Smooth muscle cell (in vitro differentiated cells): ENCODE data around the gene ZNF124. TPM values are rescaled to one million over a fixed set of nuclear protein-coding genes. Genes with fewer than 3 reads are reported as not detected.
"Not testable (repeated sequence)": the region's sequence is repeated elsewhere in the genome, so short reads cannot be mapped to it uniquely, and the experiment has no call there.

ENCODE experiments used
- DNase-seq: peaks from one replicate; lab custom pipeline; 2025; ENCODE audit not compliant: unreplicated experiment; lab: John Stamatoyannopoulos, UW
- H2AFZ ChIP-seq: fragments of 200-600 bp; sonication (generic); 2 replicates; pipeline ENCODE4 v1.6.0; 2016; ENCODE audit warnings: antibody characterized with exemption, low read depth, mild to moderate bottlenecking
- H3F3A ChIP-seq: fragments of 200-600 bp; sonication (generic); 2 replicates; pipeline ENCODE4 v1.6.0; 2017; ENCODE audit warnings: antibody characterized with exemption, low read depth
- H3K27ac ChIP-seq: fragments of 200-600 bp; sonication (generic); 2 replicates; pipeline ENCODE4 v1.5.1; 2016; ENCODE audit warnings: low read depth, mild to moderate bottlenecking
- H3K27me3 ChIP-seq: fragments of 200-600 bp; sonication (generic); 2 replicates; pipeline ENCODE4 v1.6.1; 2016; ENCODE audit warnings: low read depth, mild to moderate bottlenecking
- H3K36me3 ChIP-seq: fragments of 200-600 bp; sonication (generic); 2 replicates; pipeline ENCODE4 v1.5.1; 2016; ENCODE audit warnings: low read depth
- H3K4me1 ChIP-seq: fragments of 200-600 bp; sonication (generic); 2 replicates; pipeline ENCODE4 v1.5.1; 2016; ENCODE audit warnings: low read depth
- H3K4me2 ChIP-seq: fragments of 200-600 bp; sonication (generic); 2 replicates; pipeline ENCODE4 v1.6.0; 2016; ENCODE audit warnings: mild to moderate bottlenecking
- H3K4me3 ChIP-seq: fragments of 200-600 bp; sonication (generic); 2 replicates; pipeline ENCODE4 v1.5.1; 2016; ENCODE audit warnings: mild to moderate bottlenecking
- H3K79me2 ChIP-seq: fragments of 200-600 bp; sonication (generic); 2 replicates; pipeline ENCODE4 v1.6.0; 2016; ENCODE audit warnings: low read depth, mild to moderate bottlenecking
- H3K9ac ChIP-seq: fragments of 200-600 bp; sonication (generic); 2 replicates; pipeline ENCODE4 v1.6.0; 2016; ENCODE audit warnings: low read depth
- H3K9me3 ChIP-seq: fragments of 200-600 bp; sonication (generic); replicated peaks from 2 replicates; pipeline ENCODE4 v1.5.1; 2016; ENCODE audit warnings: low read depth
- H4K20me1 ChIP-seq: fragments of 200-600 bp; sonication (generic); 2 replicates; pipeline ENCODE4 v1.6.0; 2016; ENCODE audit warnings: low read depth
- WGBS: methylation state at CpG from one replicate; pipeline ENCODE4 v1.1.7; 2016; ENCODE audit warnings: low lambda C conversion rate; 5-methylcytosine and 5-hydroxymethylcytosine counted together
- polyA plus RNA-seq: library from polyadenylated mRNA; unstranded; fragments of >200 nt; fragmentation: Nextera tagmentation; extraction: Ambion mirVana; gene quantifications from 2 replicates; pipeline ENCODE4 v1.2.1, GENCODE V29; 2016
- total RNA-seq: library from RNA; depleted of rRNA; stranded (reverse); fragments of >200 nt; gene quantifications from 2 replicates; pipeline ENCODE4 v1.2.3, GENCODE V29; 2014
- TF ChIP-seq, protein P1 (sequence below): fragments of 200-600 bp; sonication (generic); IDR thresholded peaks from 2 replicates; pipeline ENCODE4 v1.5.1; 2017; ENCODE audit warnings: borderline replicate concordance, mild to moderate bottlenecking, antibody characterized with exemption; ENCODE audit not compliant: insufficient read depth, poor library complexity, severe bottlenecking

Gene ZNF124
- total RNA-seq (47.2 and 70.3 TPM in 2 replicates), polyA plus RNA-seq (4.2 and 6.3 TPM in 2 replicates)

DNA sequence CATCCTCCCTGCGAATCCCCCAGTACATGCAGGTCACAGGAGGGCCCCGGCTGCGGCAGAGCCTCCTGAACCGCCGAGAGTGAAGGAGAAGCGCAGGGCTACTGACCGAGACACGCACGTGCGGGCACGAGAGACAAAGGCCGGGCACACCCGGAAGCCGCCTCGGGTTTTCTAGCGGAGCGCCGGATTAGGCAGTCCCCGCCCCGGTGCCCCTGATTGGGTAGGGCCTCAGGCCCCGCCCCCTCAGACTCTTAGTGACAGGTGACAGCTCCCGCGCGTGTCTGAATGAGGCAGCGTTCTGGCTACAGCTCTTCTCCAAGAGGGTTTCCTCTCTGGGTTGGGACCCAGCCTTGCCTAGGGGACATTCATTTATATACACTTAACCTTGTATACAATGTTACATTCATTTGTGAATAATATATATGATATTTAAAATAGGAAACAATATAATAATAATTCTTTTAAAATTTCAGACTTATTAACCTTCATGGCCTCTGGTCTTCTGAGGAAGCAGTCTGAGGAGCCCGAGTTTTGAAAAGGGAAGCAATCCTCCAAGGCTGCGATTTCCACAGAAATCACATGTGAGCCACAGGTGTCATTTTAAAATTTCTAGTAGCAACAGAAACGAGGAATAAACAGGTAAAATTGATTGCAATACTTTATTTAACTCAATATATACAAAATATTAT is at the start of gene ZNF124:
TSS of gene ZNF124 (minus strand) at position 146 of the 689 bp plus-strand sequence. CDS start at position 3, 143 bp downstream.
- not testable (repeated sequence) for DNase-seq, H3K27ac ChIP-seq, H3F3A ChIP-seq, H3K36me3 ChIP-seq, H3K9ac ChIP-seq, H2AFZ ChIP-seq, H3K27me3 ChIP-seq, H3K4me1 ChIP-seq, H3K9me3 ChIP-seq
- Histone ChIP-seq H4K20me1 (peaks cover 15% of the 10 kb centered on the region), H3K79me2 (peaks cover 24% of the 10 kb centered on the region), H3K4me2 (peak within 1 kb of the TSS; percentile 54), H3K4me3 (peak within 1 kb of the TSS; percentile 29)
- WGBS = 88% methylated on average over 3 of the region's 28 CpGs

GRCh38 chr1:247220280-247220679 is 48.5 kb upstream of the ZNF124 start:
- not testable (repeated sequence) for H3K27ac ChIP-seq
- 91% methylated on average over 22 of the region's 30 CpGs for WGBS

GRCh38 chr1:247218121-247218651 is 46.4 kb upstream of the ZNF124 start:
- no peak overlapping the region for H3K4me2 ChIP-seq
- TF ChIP-seq, protein P1, sequence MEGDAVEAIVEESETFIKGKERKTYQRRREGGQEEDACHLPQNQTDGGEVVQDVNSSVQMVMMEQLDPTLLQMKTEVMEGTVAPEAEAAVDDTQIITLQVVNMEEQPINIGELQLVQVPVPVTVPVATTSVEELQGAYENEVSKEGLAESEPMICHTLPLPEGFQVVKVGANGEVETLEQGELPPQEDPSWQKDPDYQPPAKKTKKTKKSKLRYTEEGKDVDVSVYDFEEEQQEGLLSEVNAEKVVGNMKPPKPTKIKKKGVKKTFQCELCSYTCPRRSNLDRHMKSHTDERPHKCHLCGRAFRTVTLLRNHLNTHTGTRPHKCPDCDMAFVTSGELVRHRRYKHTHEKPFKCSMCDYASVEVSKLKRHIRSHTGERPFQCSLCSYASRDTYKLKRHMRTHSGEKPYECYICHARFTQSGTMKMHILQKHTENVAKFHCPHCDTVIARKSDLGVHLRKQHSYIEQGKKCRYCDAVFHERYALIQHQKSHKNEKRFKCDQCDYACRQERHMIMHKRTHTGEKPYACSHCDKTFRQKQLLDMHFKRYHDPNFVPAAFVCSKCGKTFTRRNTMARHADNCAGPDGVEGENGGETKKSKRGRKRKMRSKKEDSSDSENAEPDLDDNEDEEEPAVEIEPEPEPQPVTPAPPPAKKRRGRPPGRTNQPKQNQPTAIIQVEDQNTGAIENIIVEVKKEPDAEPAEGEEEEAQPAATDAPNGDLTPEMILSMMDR = no peak
- no peak overlapping the region for H3K4me3 ChIP-seq
- no peaks in the 10 kb centered on the region for H3K4me1 ChIP-seq
- no peak overlapping the region for H3K9ac ChIP-seq
- H3K9me3 ChIP-seq = no peaks in the 10 kb centered on the region
- H4K20me1 ChIP-seq = no peaks in the 10 kb centered on the region
- H3K79me2 ChIP-seq = no peaks in the 10 kb centered on the region
- no peaks in the 10 kb centered on the region for H3K27me3 ChIP-seq
- no peaks in the 10 kb centered on the region for H3K36me3 ChIP-seq
- no peak overlapping the region for H3K27ac ChIP-seq
- WGBS = 80% methylated on average over 6 of the region's 6 CpGs
- no peaks in the 10 kb centered on the region for H3F3A ChIP-seq
- H2AFZ ChIP-seq = no peak overlapping the region
- DNase-seq = no peak

More at GRCh38 chr1:247220280-247220679, 48.5 kb upstream of the ZNF124 start:
- H2AFZ ChIP-seq, H3K36me3 ChIP-seq, H3K27me3 ChIP-seq, H3K4me1 ChIP-seq, H3K4me2 ChIP-seq, H3K9me3 ChIP-seq, H3K9ac ChIP-seq, H3K79me2 ChIP-seq, H3K4me3 ChIP-seq, H4K20me1 ChIP-seq, H3F3A ChIP-seq, DNase-seq: not testable (repeated sequence)

DNA sequence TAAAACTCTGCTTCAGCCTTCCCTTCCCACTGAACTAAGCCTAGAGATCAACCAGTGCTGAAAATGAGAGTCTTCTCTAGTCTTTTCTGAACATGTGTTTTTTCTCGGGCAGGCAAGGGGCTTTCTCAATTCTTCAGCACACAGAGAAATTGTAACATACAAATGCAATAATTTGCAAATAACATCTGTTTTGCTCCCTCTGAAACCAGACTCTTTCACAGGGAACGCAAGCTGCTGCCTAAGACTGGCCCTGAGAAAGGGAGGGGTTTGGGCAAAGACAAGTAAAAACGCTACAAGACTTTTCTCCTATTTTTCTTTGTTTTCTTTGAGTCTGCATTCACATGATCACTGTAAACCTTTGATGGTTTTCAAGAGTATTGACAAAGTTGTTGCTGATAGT is 44.4 kb upstream of the ZNF124 start:
- no peak overlapping the region for H3K27ac ChIP-seq
- no peak overlapping the region for H3K4me2 ChIP-seq
- H4K20me1 ChIP-seq = no peaks in the 10 kb centered on the region
- H3K27me3 ChIP-seq = no peaks in the 10 kb centered on the region
- peak overlapping the region; percentile 30 for H2AFZ ChIP-seq
- no peaks in the 10 kb centered on the region for H3K36me3 ChIP-seq
- no peaks in the 10 kb centered on the region for H3K4me1 ChIP-seq
- no peaks in the 10 kb centered on the region for H3K9me3 ChIP-seq
- H3K9ac ChIP-seq = no peak overlapping the region
- H3K79me2 ChIP-seq = no peaks in the 10 kb centered on the region
- H3K4me3 ChIP-seq = no peak overlapping the region
- WGBS = 82% methylated on average over 3 of the region's 3 CpGs
- no peaks in the 10 kb centered on the region for H3F3A ChIP-seq
- no peak for DNase-seq
- TF ChIP-seq, protein P1 = no peak
